GM12864 (cell line): Measurements from ENCODE around the gene STOML1.

Source experiments
- DNase-seq: peaks from one replicate; pipeline ENCODE4 v3.0.0-alpha.2; 2011; ENCODE audit warnings: low read depth
- H3K4me3 ChIP-seq: 2 replicates; pipeline ENCODE4 v1.5.1; 2011; ENCODE audit warnings: mild to moderate bottlenecking, low read depth, low read length, control low read depth
- CTCF ChIP-seq: IDR thresholded peaks from 2 replicates; pipeline ENCODE4 v1.5.1; 2011; ENCODE audit warnings: low read depth, mild to moderate bottlenecking, moderate library complexity, low read length, control low read depth, inconsistent platforms; ENCODE audit errors: missing control alignments

The STOML1 gene

GRCh38 chr15:74037171-74038117 lies 45.3 kb upstream of the STOML1 start:
- no peak overlapping the region for H3K4me3 ChIP-seq
- DNase-seq, result no peak
- TF ChIP-seq CTCF, result no peak

GRCh38 chr15:74036271-74037170 lies 44.4 kb upstream of the STOML1 start:
- TF ChIP-seq CTCF, result peak; percentile 8
- no peak overlapping the region for H3K4me3 ChIP-seq
- DNase-seq, result no peak

GRCh38 chr15:74035121-74036017 lies 43.3 kb upstream of the STOML1 start:
- TF ChIP-seq CTCF, result no peak
- no peak for DNase-seq
- H3K4me3 ChIP-seq, result no peak overlapping the region

GRCh38 chr15:74034206-74034755 lies 42.2 kb upstream of the STOML1 start:
- no peak for DNase-seq
- H3K4me3 ChIP-seq, result no peak overlapping the region
- no peak for TF ChIP-seq CTCF

GRCh38 chr15:74032606-74033561 lies 40.8 kb upstream of the STOML1 start:
- no peak for TF ChIP-seq CTCF
- DNase-seq, result no peak
- H3K4me3 ChIP-seq, result no peak overlapping the region
